ENCODE measurements around the gene UBR4.
"Not testable (repeated sequence)": the region's sequence is repeated elsewhere in the genome, so short reads cannot be mapped to it uniquely, and the experiment has no call there.

UBR4 gene

GRCh38 chr1:19209990-19210771 lies at the start of gene UBR4:
UBR4 (minus strand) TSS chr1:19210266; CDS start chr1:19210248, 18 bp downstream.
- DNase-seq = peak; percentile 98

- DNase-seq = no peak
Observed at GRCh38 chr1:19258353-19258752, 48.3 kb upstream of the UBR4 start.

GRCh38 chr1:19257178-19257914 lies 47.3 kb upstream of the UBR4 start:
- no peak for DNase-seq

- not testable (repeated sequence) for DNase-seq
Observed at GRCh38 chr1:19256301-19256700, 46.2 kb upstream of the UBR4 start.

- DNase-seq = no peak
Observed at GRCh38 chr1:19255288-19255687, 45.2 kb upstream of the UBR4 start.

GRCh38 chr1:19254416-19254815 lies 44.4 kb upstream of the UBR4 start:
- DNase-seq = no peak

- peak; percentile 88 for DNase-seq
Observed at GRCh38 chr1:19251305-19252196, 41.5 kb upstream of the UBR4 start, which contains the start of the genes EMC1 and MRTO4. EMC1 (minus strand) TSS chr1:19251524; CDS start chr1:19251509, 15 bp downstream. MRTO4 (plus strand) TSS chr1:19251805; CDS start chr1:19251836, 31 bp downstream.

- DNase-seq = no peak
Observed at GRCh38 chr1:19250629-19251304, 40.7 kb upstream of the UBR4 start.

- DNase-seq = peak; percentile 4
Observed at GRCh38 chr1:19240673-19241538, 30.8 kb upstream of the UBR4 start.

GRCh38 chr1:19239876-19240275 lies 29.8 kb upstream of the UBR4 start:
- no peak for DNase-seq

- no peak for DNase-seq
Observed at GRCh38 chr1:19234224-19234623, 24.2 kb upstream of the UBR4 start.

GRCh38 chr1:19232524-19232846 lies 22.4 kb upstream of the UBR4 start:
- DNase-seq = no peak

- not testable (repeated sequence) for DNase-seq
Observed at GRCh38 chr1:19231736-19232523, 21.9 kb upstream of the UBR4 start.

- DNase-seq = no peak
Observed at GRCh38 chr1:19229828-19230325, 19.8 kb upstream of the UBR4 start.

- no peak for DNase-seq
Observed at GRCh38 chr1:19229229-19229628, 19.2 kb upstream of the UBR4 start.

- no peak for DNase-seq
Observed at GRCh38 chr1:19222979-19223824, 13.1 kb upstream of the UBR4 start.

GRCh38 chr1:19222573-19222972 lies 12.5 kb upstream of the UBR4 start:
- no peak for DNase-seq

GRCh38 chr1:19220991-19221390 lies 10.9 kb upstream of the UBR4 start:
- DNase-seq = no peak

- no peak for DNase-seq
Observed at GRCh38 chr1:19220080-19220846, 10.2 kb upstream of the UBR4 start.

All from NCI-H2171 (cell line).